Peyer's patch (tissue), 4 donors: Measurements from ENCODE around the gene RNF224. TPM values are rescaled to one million over a fixed set of nuclear protein-coding genes. Genes with fewer than 3 reads are reported as not detected.
A peak's percentile ranks its signal among the peaks of the same experiment; 100 is the strongest.

Experiments used
- DNase-seq, 3 donors: peaks; one replicate each; pipeline ENCODE4 v3.0.0-alpha.2; 2017 to 2019
- H3K27ac ChIP-seq, 4 donors: fragments of 200-600 bp; sonication (generic); one replicate each; pipeline ENCODE4 v1.5.1; 2016 to 2019
- H3K27me3 ChIP-seq, 2 donors: fragments of 200-600 bp; sonication (generic); one replicate each; pipeline ENCODE4 v1.5.1; 2019
- H3K36me3 ChIP-seq, 3 donors: fragments of 200-600 bp; sonication (generic); one replicate each; pipeline ENCODE4 v1.5.1; 2016 to 2019
- H3K4me1 ChIP-seq, 4 donors: fragments of 200-600 bp; sonication (generic); one replicate each; pipeline ENCODE4 v1.5.1; 2016 to 2019
- H3K4me3 ChIP-seq, 4 donors: fragments of 200-600 bp; sonication (generic); 1 replicate in 3 of 4; 2 replicates in 1 of 4; pipeline ENCODE4 v1.5.1; 2016 to 2019; ENCODE audit warnings: mild to moderate bottlenecking in 1 of 4
- H3K9me3 ChIP-seq, 4 donors: fragments of 200-600 bp; sonication (generic); one replicate each; pipeline ENCODE4 v1.5.1; 2016 to 2019; ENCODE audit warnings: mild to moderate bottlenecking in 1 of 4
- CTCF ChIP-seq, 6 experiments: fragments of 450-650 bp in 4 of 6; fragments of 200-600 bp in 2 of 6; sonication (generic) in 1 of 6; IDR thresholded peaks; one replicate each; pipeline ENCODE4 v1.5.1; 2017 to 2019; ENCODE audit warnings: antibody characterized with exemption in 6 of 6, mild to moderate bottlenecking in 3 of 6, moderate library complexity in 1 of 6
- POLR2A ChIP-seq, 2 donors: fragments of 450-650 bp; IDR thresholded peaks; one replicate each; pipeline ENCODE4 v1.5.1; 2017; ENCODE audit warnings: antibody characterized with exemption in 2 of 2, mild to moderate bottlenecking in 2 of 2, moderate library complexity in 2 of 2
- total RNA-seq, 4 donors: library from RNA; depleted of rRNA; stranded (reverse); fragments of >200 nt; gene quantifications; one replicate each; pipeline ENCODE4 v1.1.0, GENCODE V29; 2016

Gene RNF224
- total RNA-seq, 4 donors from 2014 or later = not detected

GRCh38 chr9:137220317-137221094, 6.8 kb upstream of the RNF224 start:
- H3K27ac ChIP-seq = no peak overlapping the region
- peaks cover 0 to 4% (median 0%) of the 10 kb centered on the region in 3 donors for H3K36me3 ChIP-seq
- H3K4me1 ChIP-seq = peaks cover 7 to 44% (median 15%) of the 10 kb centered on the region in 4 donors

DNA sequence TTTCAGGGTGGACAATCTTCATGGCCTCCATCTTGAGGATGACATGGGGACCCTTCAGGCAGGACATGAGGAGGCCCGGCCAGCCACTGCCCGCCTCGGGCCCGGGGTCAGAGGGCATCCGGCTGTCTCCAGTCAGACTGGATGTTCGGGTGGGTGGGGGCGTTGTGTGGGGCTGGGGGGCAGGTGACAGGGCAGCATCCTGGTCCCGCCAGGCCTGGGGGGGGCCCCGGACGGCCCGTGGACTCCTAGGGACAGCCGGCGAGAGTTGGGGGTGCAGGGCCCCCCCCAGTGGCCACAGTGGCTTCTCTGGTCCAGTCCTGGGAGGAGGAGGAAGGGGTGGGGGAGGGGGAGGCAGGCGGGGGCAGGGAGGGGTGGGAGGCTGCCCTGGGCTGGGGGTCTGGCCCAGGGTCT, 6.2 kb upstream of the RNF224 start:
- TF ChIP-seq CTCF (IDR thresholded peaks at IDR 0.05) = no peak
- no peak for DNase-seq
- Histone ChIP-seq H3K9me3 (no peaks in the 10 kb centered on the region), H3K36me3 (no peaks in the 10 kb centered on the region), H3K4me3 (peak overlapping the region in 2 of 4 donors; percentile 45 to 81), H3K27me3 (no peaks in the 10 kb centered on the region), H3K4me1 (peaks cover 7 to 44% (median 15%) of the 10 kb centered on the region in 4 donors), H3K27ac (no peak overlapping the region)

More at GRCh38 chr9:137220317-137221094, 6.8 kb upstream of the RNF224 start:
- no peaks in the 10 kb centered on the region for H3K9me3 ChIP-seq
- TF ChIP-seq CTCF (IDR thresholded peaks at IDR 0.05) = no peak
- TF ChIP-seq POLR2A (IDR thresholded peaks at IDR 0.05) = no peak
- no peak for DNase-seq
- H3K27me3 ChIP-seq = no peaks in the 10 kb centered on the region
- H3K4me3 ChIP-seq = no peak overlapping the region

DNA sequence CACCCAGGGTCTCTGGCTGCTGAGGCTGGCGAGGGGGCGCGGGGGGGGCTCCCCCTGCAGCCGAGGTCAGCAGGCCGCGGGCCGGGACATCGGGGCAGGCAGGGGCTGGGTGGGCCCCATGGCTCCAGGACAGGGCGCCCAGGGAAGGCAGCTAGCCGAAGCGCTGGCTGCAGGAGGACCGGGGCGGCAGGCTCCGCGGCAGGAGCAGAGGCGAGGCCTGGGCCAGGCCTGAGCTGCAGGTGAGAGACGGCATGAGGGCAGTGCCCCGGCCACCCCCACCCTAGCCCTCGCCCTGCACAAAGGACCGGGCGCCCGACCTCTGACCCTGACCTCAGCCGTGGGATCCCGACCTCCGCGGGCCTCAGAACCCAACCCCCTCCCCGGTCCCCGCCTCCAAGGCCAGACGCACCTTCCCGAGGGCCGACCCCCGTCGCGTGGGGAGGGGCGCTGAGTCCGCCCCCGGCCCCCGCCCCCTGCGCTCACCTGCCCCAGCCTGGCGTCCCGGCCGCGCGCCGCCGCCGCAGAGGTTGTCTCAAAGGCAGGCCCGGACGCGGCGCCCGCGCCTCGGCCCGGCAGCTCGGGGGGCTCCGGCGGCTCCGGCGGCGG, 5.7 kb upstream of the RNF224 start:
- Histone ChIP-seq H3K27ac (peak overlapping the region in 2 of 4 donors; percentile 17 to 55), H3K4me3 (peak overlapping the region; percentile 17 to 81 (median 44)), H3K36me3 (no peaks in the 10 kb centered on the region), H3K4me1 (peaks cover 7 to 44% (median 15%) of the 10 kb centered on the region in 4 donors), H3K9me3 (no peaks in the 10 kb centered on the region), H3K27me3 (no peaks in the 10 kb centered on the region)
- peak in 1 of 3 donors; percentile 68 for DNase-seq
- TF ChIP-seq CTCF (IDR thresholded peaks at IDR 0.05) = no peak
- no peak for TF ChIP-seq POLR2A (IDR thresholded peaks at IDR 0.05)

DNA sequence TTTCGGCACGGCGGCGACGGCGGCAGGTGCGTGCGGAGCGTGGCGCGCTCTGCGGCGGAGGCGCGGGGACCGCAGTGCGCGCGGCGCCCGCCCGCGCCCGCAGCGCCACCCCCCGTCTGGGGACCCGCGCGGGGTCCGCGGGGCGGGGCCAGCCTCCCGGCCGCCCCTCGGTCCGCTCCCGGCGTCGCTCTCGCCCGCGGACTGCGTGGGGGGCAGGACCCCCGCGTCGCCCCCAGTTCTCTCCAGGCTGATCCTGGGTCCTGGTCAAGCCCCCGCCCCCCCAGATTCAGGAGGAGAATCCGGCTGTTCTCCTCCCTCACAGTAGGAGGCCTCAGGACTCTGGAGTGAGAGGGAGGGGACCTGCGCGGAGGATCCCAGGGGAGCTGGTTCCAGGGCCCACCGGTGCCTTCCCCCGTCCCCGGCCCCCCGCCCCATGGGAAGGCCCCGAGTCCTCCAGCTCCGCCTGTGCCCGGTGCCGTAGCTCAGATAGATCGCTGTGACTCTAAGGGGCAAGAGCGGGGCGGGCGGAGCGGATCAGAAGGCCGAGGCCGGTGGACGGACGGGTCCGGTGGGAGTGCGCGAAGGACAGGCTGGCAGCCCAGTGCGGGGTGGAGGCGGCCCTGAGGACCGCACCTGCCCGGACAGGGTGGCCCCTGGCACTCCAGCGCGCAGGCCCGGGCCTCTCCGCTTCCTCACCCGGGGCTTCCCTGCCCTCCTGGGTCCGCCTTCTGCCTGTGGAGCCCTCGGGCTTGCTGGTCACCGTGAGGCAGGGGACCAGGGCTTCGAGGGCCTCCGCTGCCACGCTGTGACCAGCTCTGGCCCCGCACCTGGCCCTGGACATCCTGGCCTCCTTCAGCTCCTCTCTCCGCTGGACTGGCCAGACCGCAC, 4.9 kb upstream of the RNF224 start, which contains the start of gene RNF208:
Gene RNF208 (minus strand): TSS at position 51 of the 888 bp plus-strand sequence. CDS start 1,028 bp downstream, outside the sequence.
- TF ChIP-seq POLR2A (IDR thresholded peaks at IDR 0.05) = no peak
- no peak for TF ChIP-seq CTCF (IDR thresholded peaks at IDR 0.05)
- Histone ChIP-seq H3K27me3 (no peaks in the 10 kb centered on the region), H3K4me1 (peaks cover 8 to 44% (median 17%) of the 10 kb centered on the region in 4 donors), H3K36me3 (no peaks in the 10 kb centered on the region), H3K4me3 (peak within 1 kb of the TSS; percentile 62 to 84 (median 72)), H3K9me3 (no peaks in the 10 kb centered on the region), H3K27ac (peak within 1 kb of the TSS; percentile 85 to 93 (median 90))
- DNase-seq = peak in 1 of 3 donors; percentile 67
